IgD-negative memory B cell (primary cell): Measurements from ENCODE around the gene PRKAR1B. TPM values are rescaled to one million over a fixed set of nuclear protein-coding genes. Genes with fewer than 3 reads are reported as not detected.
"Not testable (repeated sequence)": the region's sequence is repeated elsewhere in the genome, so short reads cannot be mapped to it uniquely, and the experiment has no call there.

Source experiments
- H3K27ac Mint-ChIP-seq, 3 donors: one replicate each; pipeline ENCODE4 v1.8.0; 2020 to 2022; ENCODE audit warnings: mild to moderate bottlenecking in 3 of 3, mixed read lengths in 3 of 3, moderate library complexity in 1 of 3
- H3K27me3 Mint-ChIP-seq: one replicate; pipeline ENCODE4 v1.8.0; 2021; ENCODE audit warnings: mixed read lengths
- H3K36me3 Mint-ChIP-seq: one replicate; pipeline ENCODE4 v1.8.0; 2020; ENCODE audit warnings: mild to moderate bottlenecking, mixed read lengths
- H3K4me1 Mint-ChIP-seq, 3 donors: one replicate each; pipeline ENCODE4 v1.8.0; 2020 to 2022; ENCODE audit warnings: mixed read lengths in 3 of 3, mild to moderate bottlenecking in 1 of 3
- H3K4me3 Mint-ChIP-seq, 4 donors: one replicate each; pipeline ENCODE4 v1.8.0; 2020 to 2022; ENCODE audit warnings: mild to moderate bottlenecking in 4 of 4, mixed read lengths in 4 of 4, moderate library complexity in 3 of 4
- H3K9me3 Mint-ChIP-seq, 3 donors: one replicate each; pipeline ENCODE4 v1.8.0; 2020 to 2021; ENCODE audit warnings: mixed read lengths in 3 of 3, mild to moderate bottlenecking in 1 of 3
- polyA plus RNA-seq: library from polyadenylated mRNA; unstranded; fragments of 300-500 nt; fragmentation: Illumina TruSeq; gene quantifications from one replicate; pipeline ENCODE4 v1.2.3, GENCODE V29; 2021

PRKAR1B gene
- polyA plus RNA-seq, 1 donor from 2014 or later, result 4.6 TPM

DNA sequence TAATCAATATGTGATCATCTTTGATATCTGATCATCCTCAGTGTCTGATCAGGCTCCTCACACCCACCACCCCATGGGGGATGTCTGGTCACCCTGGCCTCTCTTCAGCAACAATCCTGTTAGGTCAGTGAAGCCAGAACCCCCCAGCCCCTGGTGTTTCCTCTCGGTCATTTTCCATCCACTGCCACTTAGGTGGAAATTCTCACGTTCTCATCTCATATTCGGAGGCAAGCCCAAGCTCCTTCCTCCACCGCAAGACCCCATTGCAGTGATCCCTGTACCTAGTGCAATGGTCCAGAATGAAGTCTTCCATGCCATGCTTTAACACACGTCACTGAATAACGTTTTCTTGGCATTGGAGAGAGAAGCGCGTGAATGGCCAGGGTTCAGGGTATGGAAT, 103.6 kb downstream of the PRKAR1B start:
- Mint-ChIP-seq H3K36me3 (peaks cover 12% of the 10 kb centered on the region), H3K4me3 (peak overlapping the region in 1 of 4 donors; percentile 49), H3K4me1 (peaks cover 2 to 4% (median 2%) of the 10 kb centered on the region in 3 donors), H3K9me3 (peaks cover 4 to 31% (median 17%) of the 10 kb centered on the region in 3 donors), H3K27ac (no peak overlapping the region), H3K27me3 (no peaks in the 10 kb centered on the region)

- Mint-ChIP-seq H3K9me3 (peaks cover 4 to 31% (median 17%) of the 10 kb centered on the region in 3 donors), H3K4me3 (no peak overlapping the region), H3K36me3 (peaks cover 15% of the 10 kb centered on the region), H3K4me1 (peaks cover 5 to 8% (median 5%) of the 10 kb centered on the region in 3 donors), H3K27me3 (no peaks in the 10 kb centered on the region), H3K27ac (no peak overlapping the region)
These were observed 105.4 kb downstream of the PRKAR1B start for GRCh38 chr7:621572-622285.

DNA sequence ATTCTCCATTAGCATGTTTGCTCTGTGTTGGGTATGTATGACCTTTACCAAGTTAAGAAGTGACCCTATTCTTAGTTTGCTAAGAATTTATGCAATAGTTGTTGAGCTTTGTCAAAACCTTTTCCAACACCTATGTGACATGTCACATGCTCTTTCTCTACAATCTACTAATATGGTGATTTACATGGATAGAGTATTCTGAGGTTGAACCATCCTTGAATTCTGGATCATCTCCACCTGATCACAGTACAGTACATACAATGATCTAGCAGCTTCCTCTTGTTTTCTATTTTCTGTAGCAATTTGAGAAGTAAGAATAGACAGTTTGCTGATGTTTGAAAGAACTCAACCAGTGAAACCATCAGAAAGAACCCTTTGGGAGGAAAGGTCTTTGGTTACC, 106.2 kb downstream of the PRKAR1B start:
- Mint-ChIP-seq H3K27ac (no peak overlapping the region), H3K27me3 (no peaks in the 10 kb centered on the region), H3K4me3 (peak overlapping the region in 1 of 4 donors; percentile 17), H3K36me3 (peaks cover 13% of the 10 kb centered on the region), H3K4me1 (peaks cover 5 to 8% (median 7%) of the 10 kb centered on the region in 3 donors), H3K9me3 (peaks cover 4 to 31% (median 15%) of the 10 kb centered on the region in 3 donors)

- Mint-ChIP-seq H3K4me1 (peaks cover 5 to 8% (median 7%) of the 10 kb centered on the region in 3 donors), H3K4me3 (no peak overlapping the region)
These were observed 107.0 kb downstream of the PRKAR1B start for GRCh38 chr7:620056-620455.

DNA sequence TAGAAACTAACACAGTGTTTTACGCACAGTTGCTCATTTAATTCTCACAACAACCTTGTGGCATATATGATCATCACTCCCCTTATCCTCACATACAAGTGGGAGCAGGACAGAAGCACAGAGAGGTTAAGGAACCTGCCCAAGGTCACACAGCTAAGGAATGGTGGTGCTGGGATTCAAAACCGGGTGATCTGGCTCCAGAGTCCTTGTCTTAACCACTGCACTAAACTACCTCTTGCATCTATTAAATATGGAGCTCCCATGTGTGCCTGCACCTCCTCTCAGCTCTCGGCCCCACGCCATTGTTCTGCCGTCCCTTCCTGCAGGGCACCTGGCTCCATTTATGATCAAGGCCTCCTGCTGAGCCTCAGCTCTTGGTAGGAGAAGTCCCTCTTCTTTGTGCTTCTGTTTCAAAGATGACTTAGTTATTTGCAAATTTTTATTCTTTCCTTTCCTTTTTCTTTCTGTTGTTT, 107.7 kb downstream of the PRKAR1B start:
- peaks cover 4 to 22% (median 8%) of the 10 kb centered on the region in 3 donors for H3K9me3 Mint-ChIP-seq
- H3K27ac Mint-ChIP-seq, result peak overlapping the region in 2 of 3 donors; percentile 76 to 96
- H3K36me3 Mint-ChIP-seq, result peaks cover 8% of the 10 kb centered on the region
- no peaks in the 10 kb centered on the region for H3K27me3 Mint-ChIP-seq
- H3K4me3 Mint-ChIP-seq, result peak overlapping the region in 1 of 4 donors; percentile 63
- H3K4me1 Mint-ChIP-seq, result peaks cover 5 to 8% (median 7%) of the 10 kb centered on the region in 3 donors

More at GRCh38 chr7:620056-620455, 107.0 kb downstream of the PRKAR1B start:
- peaks cover 4 to 29% (median 13%) of the 10 kb centered on the region in 3 donors for H3K9me3 Mint-ChIP-seq
- no peaks in the 10 kb centered on the region for H3K27me3 Mint-ChIP-seq
- H3K36me3 Mint-ChIP-seq, result peaks cover 11% of the 10 kb centered on the region
- H3K27ac Mint-ChIP-seq, result no peak overlapping the region

DNA sequence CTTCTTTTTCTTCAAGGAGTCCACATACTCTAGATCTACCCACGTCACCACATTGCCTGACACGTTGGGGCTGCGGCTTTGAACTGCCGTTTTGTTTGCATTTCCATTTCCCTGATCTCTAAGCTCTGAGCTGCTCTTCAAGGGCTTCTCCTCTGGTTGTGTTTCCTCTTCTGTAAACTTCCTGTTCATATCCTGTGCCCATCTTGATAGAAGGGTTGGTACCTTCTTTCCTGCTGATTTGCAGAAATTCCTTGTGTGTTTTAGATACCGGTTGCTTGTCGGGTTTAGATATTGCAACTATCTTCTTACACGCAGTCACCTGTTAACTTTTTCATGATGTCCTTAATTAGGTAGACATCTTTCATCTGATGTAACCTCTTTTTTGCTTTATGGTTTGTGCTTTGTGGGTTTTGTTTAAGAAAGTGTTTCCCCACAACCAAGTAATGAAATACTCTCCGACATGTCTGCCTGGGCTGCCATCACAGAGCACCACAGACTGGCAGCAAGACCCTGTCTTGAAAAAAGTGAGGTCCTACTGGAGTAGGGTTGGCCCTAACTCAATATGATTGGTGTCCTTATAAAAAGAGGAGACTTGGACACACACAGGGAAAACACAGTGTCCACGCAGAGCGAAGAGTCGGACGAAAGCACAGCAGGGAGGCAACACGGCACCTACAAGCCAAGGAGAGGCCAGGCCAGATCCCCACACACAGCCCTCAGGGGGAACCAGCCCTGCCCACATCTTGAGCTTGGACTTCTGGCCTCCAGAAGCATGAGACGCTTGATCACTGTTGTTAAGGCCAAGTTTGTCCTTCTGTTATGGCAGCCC, 108.3 kb downstream of the PRKAR1B start:
- H3K27ac Mint-ChIP-seq, result peak overlapping the region; percentile 54 to 96 (median 76)
- peaks cover 4 to 21% (median 8%) of the 10 kb centered on the region in 3 donors for H3K9me3 Mint-ChIP-seq
- H3K27me3 Mint-ChIP-seq, result no peaks in the 10 kb centered on the region
- peaks cover 5 to 8% (median 7%) of the 10 kb centered on the region in 3 donors for H3K4me1 Mint-ChIP-seq
- H3K4me3 Mint-ChIP-seq, result peak overlapping the region in 3 of 4 donors; percentile 10 to 68 (median 56)
- H3K36me3 Mint-ChIP-seq, result peaks cover 8% of the 10 kb centered on the region

DNA sequence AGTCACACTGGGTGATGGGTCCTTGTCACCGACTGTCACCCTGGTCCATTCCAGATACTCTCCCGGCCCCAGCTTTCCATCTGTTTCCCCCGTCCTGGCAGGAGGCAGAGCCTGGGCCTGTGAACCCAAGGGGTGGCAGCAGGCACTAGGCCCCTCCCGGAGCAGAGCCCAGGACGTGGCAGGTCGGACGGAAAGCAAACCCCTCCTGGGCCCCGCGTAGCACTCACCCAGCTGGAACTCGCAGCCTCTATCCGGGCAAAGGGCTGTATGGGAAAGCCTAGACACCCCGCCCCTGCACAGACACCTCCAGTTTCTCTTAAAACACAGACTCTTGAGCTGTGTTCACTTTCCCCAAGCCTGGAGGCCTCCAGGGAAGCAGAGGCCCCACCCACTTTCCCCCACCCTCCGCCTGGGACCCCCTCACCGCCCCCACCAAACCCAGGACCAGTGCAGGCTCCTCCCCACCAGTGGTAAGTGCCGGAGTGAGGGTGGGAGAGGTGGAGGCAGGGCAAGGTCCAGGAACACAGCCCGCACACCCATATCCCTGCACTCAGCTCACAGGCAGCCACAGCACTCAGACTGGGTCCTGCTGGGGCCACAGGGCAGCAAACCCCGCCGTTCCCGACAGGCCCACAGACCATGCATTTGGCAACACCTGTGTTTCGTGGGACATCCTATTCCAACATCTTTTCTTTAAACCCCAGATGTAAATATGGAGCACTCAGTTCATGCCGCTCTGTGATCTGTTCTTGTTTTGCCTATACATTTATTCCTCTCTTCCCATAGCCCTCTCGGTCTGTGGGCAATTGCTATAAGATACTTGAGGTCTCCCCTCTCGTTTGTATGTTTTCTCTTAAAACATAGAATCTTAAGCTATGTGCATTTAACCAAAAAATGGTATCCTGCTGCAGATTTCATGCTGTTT, 109.2 kb downstream of the PRKAR1B start:
- Mint-ChIP-seq H3K4me3 (peak overlapping the region in 3 of 4 donors; percentile 10 to 56 (median 50)), H3K36me3 (peaks cover 4% of the 10 kb centered on the region), H3K27ac (peak overlapping the region; percentile 54 to 90 (median 75)), H3K27me3 (no peaks in the 10 kb centered on the region), H3K9me3 (peaks cover 0 to 16% (median 6%) of the 10 kb centered on the region in 3 donors), H3K4me1 (peaks cover 5 to 8% (median 7%) of the 10 kb centered on the region in 3 donors)

GRCh38 chr7:613442-614140, 113.5 kb downstream of the PRKAR1B start:
- H3K4me1 Mint-ChIP-seq, result peaks cover 8 to 13% (median 10%) of the 10 kb centered on the region in 3 donors
- peaks cover 7% of the 10 kb centered on the region for H3K36me3 Mint-ChIP-seq
- peaks cover 1% of the 10 kb centered on the region for H3K27me3 Mint-ChIP-seq
- H3K4me3 Mint-ChIP-seq, result no peak overlapping the region
- no peak overlapping the region for H3K27ac Mint-ChIP-seq
- H3K9me3 Mint-ChIP-seq, result no peaks in the 10 kb centered on the region

DNA sequence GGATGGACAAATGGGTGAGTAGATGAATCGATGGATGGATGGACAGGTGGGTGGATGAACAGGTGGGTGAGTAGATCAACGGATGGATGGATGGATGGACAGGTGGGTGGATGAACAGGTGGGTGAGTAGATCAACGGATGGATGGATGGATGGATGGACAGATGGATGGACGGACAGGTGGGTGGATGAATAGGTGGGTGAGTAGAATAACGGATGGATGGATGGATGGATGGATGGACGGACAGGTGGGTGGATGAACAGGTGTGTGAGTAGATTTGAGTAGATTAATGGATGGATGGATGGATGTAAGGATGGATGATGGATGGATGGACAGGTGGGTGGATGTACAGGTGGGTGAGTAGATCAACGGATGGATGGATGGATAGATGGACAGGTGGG, 115.2 kb downstream of the PRKAR1B start:
- H3K27me3 Mint-ChIP-seq, H3K4me1 Mint-ChIP-seq, H3K27ac Mint-ChIP-seq, H3K9me3 Mint-ChIP-seq, H3K4me3 Mint-ChIP-seq, H3K36me3 Mint-ChIP-seq: not testable (repeated sequence)

- peaks cover 3 to 7% (median 5%) of the 10 kb centered on the region in 3 donors for H3K4me1 Mint-ChIP-seq
- H3K9me3 Mint-ChIP-seq, result no peaks in the 10 kb centered on the region
- no peak overlapping the region for H3K4me3 Mint-ChIP-seq
- H3K27ac Mint-ChIP-seq, result peak overlapping the region in 1 of 3 donors; percentile 94
- H3K36me3 Mint-ChIP-seq, result peaks cover 5% of the 10 kb centered on the region
- peaks cover 1% of the 10 kb centered on the region for H3K27me3 Mint-ChIP-seq
These were observed 115.7 kb downstream of the PRKAR1B start for GRCh38 chr7:611281-611810.

- H3K9me3 Mint-ChIP-seq, result peaks cover 0 to 4% (median 0%) of the 10 kb centered on the region in 3 donors
- peaks cover 3 to 8% (median 5%) of the 10 kb centered on the region in 3 donors for H3K4me1 Mint-ChIP-seq
- peaks cover 5% of the 10 kb centered on the region for H3K36me3 Mint-ChIP-seq
- H3K27me3 Mint-ChIP-seq, result peaks cover 1% of the 10 kb centered on the region
- peak overlapping the region in 2 of 4 donors; percentile 40 to 74 for H3K4me3 Mint-ChIP-seq
- peak overlapping the region in 1 of 3 donors; percentile 94 for H3K27ac Mint-ChIP-seq
These were observed 116.4 kb downstream of the PRKAR1B start for GRCh38 chr7:610531-611280.

DNA sequence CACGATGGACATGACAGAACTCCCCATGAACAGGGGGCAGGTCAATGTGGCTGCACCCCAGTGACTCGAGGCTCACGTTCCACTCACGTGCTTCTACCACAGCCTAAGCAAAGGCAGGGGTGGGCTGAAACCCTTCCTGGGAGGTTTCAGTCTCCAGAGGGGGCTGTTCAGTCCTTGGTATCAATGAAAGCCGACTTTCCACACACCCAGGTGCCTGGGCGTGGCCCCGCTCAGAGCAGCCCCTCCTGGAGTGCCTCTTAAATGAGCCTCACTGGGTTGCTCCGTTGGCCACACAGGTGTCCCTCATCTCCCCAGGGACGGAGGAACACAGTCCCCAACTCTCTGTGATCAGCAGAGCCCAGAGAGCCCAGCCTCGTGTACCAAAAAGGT, 116.9 kb downstream of the PRKAR1B start:
- Mint-ChIP-seq H3K27ac (peak overlapping the region in 1 of 3 donors; percentile 94), H3K4me1 (peaks cover 3 to 8% (median 5%) of the 10 kb centered on the region in 3 donors), H3K27me3 (peaks cover 1% of the 10 kb centered on the region), H3K9me3 (peaks cover 0 to 4% (median 0%) of the 10 kb centered on the region in 3 donors), H3K36me3 (peaks cover 5% of the 10 kb centered on the region), H3K4me3 (peak overlapping the region in 1 of 4 donors; percentile 49)

DNA sequence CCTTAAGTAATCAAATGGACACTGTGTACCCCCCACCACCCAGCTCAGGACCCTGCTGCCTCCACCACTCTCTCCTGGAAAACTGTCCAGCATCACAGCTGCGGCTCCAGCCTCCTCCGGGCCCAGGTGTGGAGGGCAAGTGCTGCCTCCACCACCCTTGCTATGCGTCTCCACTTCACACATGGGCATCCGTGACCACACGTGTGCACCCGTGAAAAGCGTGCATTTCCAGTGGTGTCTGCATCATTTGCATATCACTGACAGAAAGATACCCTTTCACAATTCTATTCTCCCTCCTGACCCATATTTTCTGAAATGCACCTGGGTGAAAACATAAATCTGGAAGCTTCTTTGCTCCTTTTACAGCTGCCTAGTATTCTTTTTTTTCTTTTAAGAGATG, 117.7 kb downstream of the PRKAR1B start:
- H3K27ac Mint-ChIP-seq, result peak overlapping the region in 1 of 3 donors; percentile 54
- peaks cover 3% of the 10 kb centered on the region for H3K36me3 Mint-ChIP-seq
- H3K9me3 Mint-ChIP-seq, result peaks cover 0 to 4% (median 0%) of the 10 kb centered on the region in 3 donors
- no peak overlapping the region for H3K4me3 Mint-ChIP-seq
- peaks cover 8 to 13% (median 9%) of the 10 kb centered on the region in 3 donors for H3K4me1 Mint-ChIP-seq
- H3K27me3 Mint-ChIP-seq, result peaks cover 1% of the 10 kb centered on the region
